Glutamatergic neuron (in vitro differentiated cells): ENCODE data around the gene LTB. TPM values are rescaled to one million over a fixed set of nuclear protein-coding genes. Genes with fewer than 3 reads are reported as not detected.

Source experiments
- DNase-seq: peaks from one replicate; pipeline ENCODE4 v3.0.0; 2022
- H3K27ac Mint-ChIP-seq: one replicate; pipeline ENCODE4 v1.8.0; 2020; ENCODE audit warnings: mild to moderate bottlenecking, mixed read lengths, inconsistent platforms; ENCODE audit not compliant: unreplicated experiment
- H3K27me3 Mint-ChIP-seq: one replicate; pipeline ENCODE4 v1.8.0; 2020; ENCODE audit warnings: mild to moderate bottlenecking, moderate library complexity, mixed read lengths, inconsistent platforms; ENCODE audit not compliant: unreplicated experiment
- H3K36me3 Mint-ChIP-seq: one replicate; pipeline ENCODE4 v1.8.0; 2020; ENCODE audit warnings: mild to moderate bottlenecking, mixed read lengths, inconsistent platforms; ENCODE audit not compliant: unreplicated experiment
- H3K4me1 Mint-ChIP-seq: one replicate; pipeline ENCODE4 v1.8.0; 2020; ENCODE audit warnings: mild to moderate bottlenecking, low read depth, mixed read lengths, inconsistent platforms; ENCODE audit not compliant: unreplicated experiment
- H3K4me3 Mint-ChIP-seq: one replicate; pipeline ENCODE4 v1.8.0; 2020; ENCODE audit warnings: mild to moderate bottlenecking, mixed read lengths, inconsistent platforms; ENCODE audit not compliant: unreplicated experiment
- H3K9me3 Mint-ChIP-seq: one replicate; pipeline ENCODE4 v1.8.0; 2020; ENCODE audit warnings: mild to moderate bottlenecking, moderate library complexity, mixed read lengths, inconsistent platforms; ENCODE audit not compliant: unreplicated experiment
- CTCF ChIP-seq: fragments of 200-600 bp; sonication (generic); IDR thresholded peaks from one replicate; pipeline ENCODE4 v1.5.0; 2021; ENCODE audit not compliant: partially characterized antibody, unreplicated experiment
- total RNA-seq: library from RNA; stranded (reverse); fragmentation: NEBNext Ultra II Directional; extraction: Animal tissue kit (Norgen Biotek cat#: 25700); gene quantifications from one replicate; pipeline ENCODE4 v1.2.1, GENCODE V29; 2021; ENCODE audit not compliant: unreplicated experiment

LTB gene
- total RNA-seq, 1 donor from 2014 or later, result not detected

GRCh38 chr6:31579546-31580437, 2.4 kb downstream of the LTB start:
- DNase-seq, result no peak
- no peak for TF ChIP-seq CTCF
- Mint-ChIP-seq H3K27me3 (peaks cover 9% of the 10 kb centered on the region), H3K4me1 (peaks cover 5% of the 10 kb centered on the region), H3K27ac (no peak overlapping the region), H3K4me3 (peak overlapping the region; percentile 64), H3K9me3 (peaks cover 4% of the 10 kb centered on the region), H3K36me3 (no peaks in the 10 kb centered on the region)

GRCh38 chr6:31579119-31579505, 3.1 kb downstream of the LTB start:
- TF ChIP-seq CTCF, result no peak
- Mint-ChIP-seq H3K27ac (no peak overlapping the region), H3K4me3 (no peak overlapping the region), H3K27me3 (peaks cover 9% of the 10 kb centered on the region), H3K36me3 (no peaks in the 10 kb centered on the region), H3K9me3 (peaks cover 7% of the 10 kb centered on the region), H3K4me1 (peaks cover 5% of the 10 kb centered on the region)
- DNase-seq, result no peak

GRCh38 chr6:31578184-31579118, 3.8 kb downstream of the LTB start:
- H3K4me3 Mint-ChIP-seq, result no peak overlapping the region
- no peak for DNase-seq
- peaks cover 5% of the 10 kb centered on the region for H3K4me1 Mint-ChIP-seq
- no peak for TF ChIP-seq CTCF
- peaks cover 10% of the 10 kb centered on the region for H3K27me3 Mint-ChIP-seq
- H3K27ac Mint-ChIP-seq, result no peak overlapping the region
- peaks cover 10% of the 10 kb centered on the region for H3K9me3 Mint-ChIP-seq
- no peaks in the 10 kb centered on the region for H3K36me3 Mint-ChIP-seq

DNA sequence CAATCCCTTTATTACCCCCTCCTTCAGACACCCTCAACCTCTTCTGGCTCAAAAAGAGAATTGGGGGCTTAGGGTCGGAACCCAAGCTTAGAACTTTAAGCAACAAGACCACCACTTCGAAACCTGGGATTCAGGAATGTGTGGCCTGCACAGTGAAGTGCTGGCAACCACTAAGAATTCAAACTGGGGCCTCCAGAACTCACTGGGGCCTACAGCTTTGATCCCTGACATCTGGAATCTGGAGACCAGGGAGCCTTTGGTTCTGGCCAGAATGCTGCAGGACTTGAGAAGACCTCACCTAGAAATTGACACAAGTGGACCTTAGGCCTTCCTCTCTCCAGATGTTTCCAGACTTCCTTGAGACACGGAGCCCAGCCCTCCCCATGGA, 4.7 kb downstream of the LTB start:
- Mint-ChIP-seq H3K4me1 (peaks cover 5% of the 10 kb centered on the region), H3K36me3 (no peaks in the 10 kb centered on the region), H3K4me3 (no peak overlapping the region), H3K27me3 (peaks cover 12% of the 10 kb centered on the region), H3K9me3 (peaks cover 10% of the 10 kb centered on the region), H3K27ac (no peak overlapping the region)
- no peak for TF ChIP-seq CTCF
- no peak for DNase-seq
